Measurements from ENCODE around the gene DNASE1L2. TPM values are rescaled to one million over a fixed set of nuclear protein-coding genes. Genes with fewer than 3 reads are reported as not detected.
A peak's percentile ranks its signal among the peaks of the same experiment; 100 is the strongest.

The DNASE1L2 gene
- total and polyA plus RNA-seq, 10 of the 15 experiments (the other 5 are each of a cell fraction or from before 2014, with no cell fraction given), result 0.06 to 1.5 (median 0.29) TPM

GRCh38 chr16:2205104-2205966, 30.9 kb upstream of the DNASE1L2 start, which contains the start of gene MLST8 (continued):
- 0 out of 2 replicates have a peak, but pooled peaks have one; percentile 17 for TF ChIP-seq TCF3 (IDR thresholded peaks at IDR 0.05; ENCODE audit: borderline replicate concordance, insufficient read depth, low read depth, low read length)
- no peak for TF ChIP-seq RCOR1 (conservative IDR thresholded peaks at IDR 0.05; ENCODE audit: low read depth, low read length)
- no peak for TF ChIP-seq RFX5 (IDR thresholded peaks at IDR 0.05; ENCODE audit: low read depth, low read length)
- TF ChIP-seq ZNF24 (IDR thresholded peaks at IDR 0.05), result no peak
- TF ChIP-seq POLR2AphosphoS2 (IDR thresholded peaks at IDR 0.05; ENCODE audit: low read depth, low read length), result peak; percentile 95
- no peak for TF ChIP-seq NFIC (IDR thresholded peaks at IDR 0.05; ENCODE audit: low read depth, low read length)
- no peak for TF ChIP-seq HDAC2 (IDR thresholded peaks at IDR 0.05)
- no peak for TF ChIP-seq CBX5 (IDR thresholded peaks at IDR 0.05; ENCODE audit: low read depth)
- peak; percentile 93 for TF ChIP-seq MYC (IDR thresholded peaks at IDR 0.05; ENCODE audit: insufficient read depth, insufficient read length, insufficient replicate concordance, low read length, severe bottlenecking)
- no peak for TF ChIP-seq MTA3 (IDR thresholded peaks at IDR 0.05; ENCODE audit: borderline replicate concordance, low read length)
- peak; percentile 96 for TF ChIP-seq FOXK2 (IDR thresholded peaks at IDR 0.05)
- peak; percentile 96 to 99 for TF ChIP-seq SRF (IDR thresholded peaks at IDR 0.05; ENCODE audit: low read depth in 2 of 2, low read length in 2 of 2)
- TF ChIP-seq NFXL1 (IDR thresholded peaks at IDR 0.05; ENCODE audit: borderline replicate concordance), result 0 out of 2 replicates have a peak, but pooled peaks have one; percentile 36
- TF ChIP-seq ETV6 (conservative IDR thresholded peaks at IDR 0.05 in 1 of 2, IDR thresholded peaks at IDR 0.05 in 1 of 2; ENCODE audit: borderline replicate concordance in 1 of 2, low read depth in 1 of 2), result no peak
- TF ChIP-seq ZSCAN29 (IDR thresholded peaks at IDR 0.05), result no peak
- TF ChIP-seq HSF1 (IDR thresholded peaks at IDR 0.05; ENCODE audit: low read depth, low read length), result 0 out of 2 replicates have a peak, but pooled peaks have one; percentile 19
- TF ChIP-seq ZNF217 (IDR thresholded peaks at IDR 0.05), result peak; percentile 69
- TF ChIP-seq PBX3 (IDR thresholded peaks at IDR 0.05; ENCODE audit: insufficient replicate concordance, low read depth, low read length), result no peak
- TF ChIP-seq E2F4 (IDR thresholded peaks at IDR 0.05; ENCODE audit: low read depth, low read length), result no peak
- peak; percentile 87 for TF ChIP-seq BCLAF1 (IDR thresholded peaks at IDR 0.05)
- TF ChIP-seq SUPT20H (IDR thresholded peaks at IDR 0.05; ENCODE audit: borderline replicate concordance, control insufficient read depth, low read depth, low read length), result no peak
- no peak for TF ChIP-seq PAX8 (IDR thresholded peaks at IDR 0.05)
- peak; percentile 55 for TF ChIP-seq SIX5 (IDR thresholded peaks at IDR 0.05; ENCODE audit: low read depth, low read length, severe bottlenecking)

Data from GM12878 (cell line).